ENCODE data around the gene TRIM43B.
"Not testable (repeated sequence)": the region's sequence is repeated elsewhere in the genome, so short reads cannot be mapped to it uniquely, and the experiment has no call there.

TRIM43B gene

GRCh38 chr2:95484654-95485053 lies at the start of gene TRIM43B:
TRIM43B (minus strand) TSS chr2:95484754; CDS start chr2:95482714, 2,040 bp downstream.
- not testable (repeated sequence) for DNase-seq (ENCODE audit: low spot score)

DNA sequence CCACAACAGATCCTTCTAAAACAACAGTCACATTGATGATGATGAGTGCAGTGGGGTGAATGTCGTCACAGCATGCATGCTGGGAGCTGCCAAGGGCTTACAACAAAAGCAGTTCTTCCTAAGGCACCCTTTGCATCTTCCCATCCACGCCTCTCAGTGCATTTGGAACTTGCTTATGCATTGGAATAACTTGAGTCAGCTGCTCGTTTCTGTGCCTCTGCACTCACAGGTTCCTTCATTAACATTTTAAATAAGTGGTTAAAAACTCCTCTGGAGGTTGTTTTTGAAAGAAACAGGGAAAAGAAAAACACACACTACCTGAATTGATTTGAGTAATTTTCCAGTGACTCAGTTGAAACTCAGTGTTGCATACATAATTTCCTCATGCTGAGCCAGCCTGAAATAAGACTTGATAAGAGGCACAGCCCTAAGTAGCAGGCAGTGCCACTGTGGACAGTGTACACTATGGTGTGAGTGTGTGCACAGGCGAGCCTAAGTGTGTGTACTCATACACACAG lies 46.8 kb upstream of the TRIM43B start:
- DNase-seq (ENCODE audit: low spot score): no peak

GRCh38 chr2:95530734-95531133 lies 46.2 kb upstream of the TRIM43B start:
- DNase-seq (ENCODE audit: low spot score): no peak

- DNase-seq (ENCODE audit: low spot score): peak; percentile 44
Measured at GRCh38 chr2:95526360-95527341, 42.1 kb upstream of the TRIM43B start.

DNA sequence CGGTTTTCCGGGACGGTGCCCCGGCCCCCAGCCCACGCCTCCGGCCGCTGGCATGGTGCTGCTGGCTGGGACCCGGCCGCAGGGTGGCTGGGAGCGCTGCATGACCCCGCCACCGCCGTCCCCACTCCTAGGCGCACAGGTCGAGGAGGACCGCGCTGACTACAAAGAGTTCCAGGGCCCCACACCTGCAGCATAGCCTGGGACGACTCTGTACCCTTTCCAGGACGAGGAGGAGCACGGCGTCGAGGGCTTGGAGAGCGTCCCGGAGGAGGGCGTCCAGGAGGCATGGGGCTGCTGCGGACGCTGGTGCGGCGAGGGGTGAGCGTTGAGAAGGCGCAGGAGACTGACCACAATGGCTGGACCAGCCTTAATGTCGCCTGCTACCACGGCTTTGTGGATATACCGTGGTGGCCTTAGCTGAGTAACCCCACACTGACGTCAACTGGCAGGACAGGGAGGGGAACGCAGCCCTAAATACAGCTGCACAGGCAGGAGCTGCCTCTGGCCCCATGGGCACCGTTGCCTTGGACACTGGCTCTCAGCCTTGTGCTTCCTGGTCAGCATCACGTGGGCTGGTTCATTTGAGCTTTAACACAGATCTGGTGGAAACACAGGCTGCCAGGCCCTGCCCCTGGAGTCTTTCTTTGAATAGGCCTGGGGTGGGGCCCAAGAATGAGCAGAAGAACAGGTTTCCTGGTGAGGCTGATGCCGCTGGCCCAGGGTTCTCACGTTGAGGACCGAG lies 40.9 kb upstream of the TRIM43B start:
- no peak for DNase-seq (ENCODE audit: low spot score)

GRCh38 chr2:95524195-95524594 lies 39.6 kb upstream of the TRIM43B start:
- DNase-seq (ENCODE audit: low spot score): no peak

GRCh38 chr2:95514718-95515117 lies 30.2 kb upstream of the TRIM43B start:
- no peak for DNase-seq (ENCODE audit: low spot score)

DNA sequence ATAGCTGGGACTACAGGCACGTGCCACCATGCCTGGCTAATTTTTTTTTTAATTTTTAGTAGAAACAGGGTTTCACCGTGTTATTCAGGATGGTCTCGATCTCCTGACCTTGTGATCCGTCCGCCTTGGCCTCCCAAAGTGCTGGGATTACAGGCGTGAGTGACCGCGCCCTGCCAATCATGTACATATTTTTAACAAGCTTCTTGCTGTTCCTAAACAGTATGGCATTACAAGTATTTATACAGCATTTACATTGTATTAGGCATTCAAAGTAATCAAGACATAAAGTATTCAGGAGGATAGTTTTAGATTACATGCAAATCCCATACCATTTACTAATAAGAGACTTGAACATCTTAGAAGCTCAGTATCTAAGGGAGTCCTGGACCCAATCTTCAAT lies 29.7 kb upstream of the TRIM43B start:
- DNase-seq (ENCODE audit: low spot score): not testable (repeated sequence)

DNA sequence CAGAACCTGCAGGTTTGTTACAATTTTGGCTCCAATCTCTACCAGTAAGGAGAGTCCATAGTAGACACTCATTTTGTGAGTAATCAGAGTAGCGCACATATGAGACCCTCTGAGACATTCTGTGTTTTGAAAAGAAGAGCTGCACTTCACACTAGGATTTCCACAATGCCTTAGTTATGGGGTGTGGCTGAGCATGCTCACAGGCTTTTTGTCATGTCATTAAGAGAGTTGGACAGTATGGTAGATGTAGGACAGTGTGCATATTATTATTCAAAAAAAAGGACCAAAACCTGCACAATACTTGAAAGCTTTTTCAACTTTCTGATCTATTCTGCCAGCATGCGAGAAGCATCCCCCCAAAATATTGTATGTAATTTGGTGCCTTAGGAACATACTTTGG lies 24.9 kb upstream of the TRIM43B start:
- no peak for DNase-seq (ENCODE audit: low spot score)

- no peak for DNase-seq (ENCODE audit: low spot score)
Measured at GRCh38 chr2:95505222-95505621, 20.7 kb upstream of the TRIM43B start.

DNA sequence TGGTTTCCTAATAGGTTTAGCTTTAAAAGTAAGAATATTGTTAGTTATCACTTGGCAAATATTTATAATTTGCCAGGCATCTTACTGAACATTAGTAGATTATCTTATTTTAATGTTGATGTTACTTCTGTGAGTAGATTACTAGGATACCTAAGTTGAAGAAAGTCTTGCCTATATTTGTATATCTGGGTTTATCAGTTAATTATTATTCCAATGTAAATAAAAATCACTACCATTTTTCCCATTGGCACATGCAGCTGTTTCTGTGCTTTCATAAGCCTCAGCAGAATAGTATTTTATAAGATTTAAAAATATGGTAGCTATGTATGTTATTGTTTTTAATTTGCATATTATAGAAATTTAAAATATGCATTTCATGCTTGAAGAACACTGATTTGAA lies 16.3 kb upstream of the TRIM43B start:
- DNase-seq (ENCODE audit: low spot score): no peak

DNA sequence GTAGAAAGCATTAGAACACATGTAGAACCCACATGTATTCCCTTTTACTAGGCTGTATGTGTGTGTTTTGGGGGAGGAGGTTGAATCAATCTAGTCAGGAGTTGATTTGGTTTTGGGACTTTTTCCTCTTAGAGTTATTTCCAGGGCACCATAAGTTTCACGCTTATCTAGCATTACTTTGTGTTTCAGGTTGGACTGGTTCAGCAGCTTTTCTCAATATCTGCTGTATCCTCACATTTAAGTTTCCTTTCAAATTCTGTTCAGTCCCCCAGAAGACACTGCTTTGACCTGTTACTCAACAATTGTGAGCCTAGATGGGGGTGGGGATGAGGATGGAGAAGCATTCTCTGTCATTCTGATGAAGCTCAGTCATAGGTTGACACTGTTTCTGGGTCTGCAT lies 7.5 kb upstream of the TRIM43B start:
- DNase-seq (ENCODE audit: low spot score): not testable (repeated sequence)

DNA sequence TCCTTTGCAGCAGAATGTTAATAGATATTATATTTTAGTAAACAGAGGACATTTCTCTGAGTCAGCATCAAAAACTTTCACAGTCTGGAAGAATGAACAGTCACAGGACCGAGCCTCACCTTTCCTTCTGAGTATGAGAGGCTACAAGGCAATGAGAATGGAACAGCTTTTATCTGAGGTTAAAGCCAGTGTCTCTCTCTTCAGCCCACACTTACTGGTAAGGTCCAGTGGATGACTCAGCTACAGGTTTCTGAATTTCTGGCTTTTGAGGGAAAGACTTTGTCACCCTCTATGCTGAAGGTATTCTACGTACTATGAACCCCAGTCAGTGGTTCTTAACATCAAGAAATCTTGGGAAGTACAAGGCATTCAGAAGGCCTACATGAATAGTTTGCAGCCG lies 9.5 kb downstream of the TRIM43B start:
- DNase-seq (ENCODE audit: low spot score): not testable (repeated sequence)

GRCh38 chr2:95467984-95468383 lies 16.6 kb downstream of the TRIM43B start:
- not testable (repeated sequence) for DNase-seq (ENCODE audit: low spot score)

DNA sequence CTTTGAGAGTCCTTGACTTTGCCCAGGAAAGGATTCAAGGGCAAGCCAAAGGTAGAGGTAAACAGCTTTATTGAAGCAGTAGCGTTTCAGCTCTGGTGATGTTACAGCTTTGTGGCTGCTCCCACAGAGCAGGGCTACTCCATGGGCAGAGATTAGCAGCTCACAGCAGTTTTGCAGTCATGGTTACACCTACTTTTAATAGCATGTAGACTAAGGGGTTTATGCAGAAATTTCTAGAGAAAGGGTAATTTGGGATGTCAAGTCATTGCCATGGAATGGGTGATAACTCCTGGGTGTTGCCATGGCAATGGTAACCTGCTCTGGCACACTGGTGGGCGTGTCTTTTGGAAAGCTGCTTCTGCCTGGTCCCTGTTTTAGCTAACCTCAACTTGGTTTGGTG lies 18.0 kb downstream of the TRIM43B start:
- DNase-seq (ENCODE audit: low spot score): not testable (repeated sequence)

- not testable (repeated sequence) for DNase-seq (ENCODE audit: low spot score)
Measured at GRCh38 chr2:95463292-95463691, 21.3 kb downstream of the TRIM43B start.

DNA sequence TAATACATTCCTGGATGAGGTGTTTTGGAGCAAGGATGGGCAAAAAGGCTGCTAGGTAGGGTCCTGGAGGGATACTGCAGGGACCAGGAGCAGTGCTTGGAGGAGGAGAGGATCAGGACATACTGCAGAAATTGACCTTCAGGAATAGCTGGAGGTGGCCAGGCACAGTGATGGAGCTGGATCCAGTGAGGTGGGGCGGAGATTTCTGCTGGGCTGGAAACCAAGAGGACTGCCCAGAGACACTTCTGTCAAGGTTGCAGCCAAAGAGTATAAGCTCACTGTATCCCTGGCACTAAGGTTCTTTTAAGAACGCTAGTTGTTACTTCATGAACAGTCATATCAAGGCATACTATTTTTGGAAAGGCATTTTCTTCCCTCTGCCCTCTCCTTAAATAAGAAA lies 39.2 kb downstream of the TRIM43B start:
- not testable (repeated sequence) for DNase-seq (ENCODE audit: low spot score)

DNA sequence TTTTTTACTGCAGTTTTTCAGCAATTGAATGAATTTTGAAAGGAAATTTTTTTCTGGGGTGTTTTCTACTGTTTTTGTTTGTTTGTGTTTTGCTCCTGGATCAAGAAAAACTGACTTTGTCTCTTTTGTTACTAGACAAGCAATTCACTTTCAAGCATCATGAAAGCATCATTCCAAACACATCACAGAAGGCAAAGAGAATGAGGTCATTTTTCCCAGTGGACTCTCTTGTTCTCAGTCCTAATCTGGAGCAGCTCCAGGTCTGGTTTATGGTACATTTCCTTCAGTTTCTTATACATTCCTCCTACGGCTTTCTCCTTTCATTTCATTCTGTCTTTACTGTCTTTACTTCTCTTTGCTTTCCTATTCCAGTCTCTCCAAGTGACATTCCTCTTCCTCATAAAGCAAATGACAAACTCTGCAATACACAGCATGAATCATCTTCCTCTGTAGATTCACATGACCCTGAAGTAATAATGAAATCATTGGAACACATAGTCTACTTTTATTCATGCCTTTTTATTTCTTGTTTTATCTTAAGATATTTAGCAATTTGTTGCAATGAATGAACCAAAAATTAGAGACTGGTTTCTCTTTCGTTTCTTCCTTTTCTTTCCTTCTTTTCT lies 42.0 kb downstream of the TRIM43B start:
- not testable (repeated sequence) for DNase-seq (ENCODE audit: low spot score)

GRCh38 chr2:95435872-95436209 lies 48.7 kb downstream of the TRIM43B start:
- DNase-seq (ENCODE audit: low spot score): not testable (repeated sequence)

DNA sequence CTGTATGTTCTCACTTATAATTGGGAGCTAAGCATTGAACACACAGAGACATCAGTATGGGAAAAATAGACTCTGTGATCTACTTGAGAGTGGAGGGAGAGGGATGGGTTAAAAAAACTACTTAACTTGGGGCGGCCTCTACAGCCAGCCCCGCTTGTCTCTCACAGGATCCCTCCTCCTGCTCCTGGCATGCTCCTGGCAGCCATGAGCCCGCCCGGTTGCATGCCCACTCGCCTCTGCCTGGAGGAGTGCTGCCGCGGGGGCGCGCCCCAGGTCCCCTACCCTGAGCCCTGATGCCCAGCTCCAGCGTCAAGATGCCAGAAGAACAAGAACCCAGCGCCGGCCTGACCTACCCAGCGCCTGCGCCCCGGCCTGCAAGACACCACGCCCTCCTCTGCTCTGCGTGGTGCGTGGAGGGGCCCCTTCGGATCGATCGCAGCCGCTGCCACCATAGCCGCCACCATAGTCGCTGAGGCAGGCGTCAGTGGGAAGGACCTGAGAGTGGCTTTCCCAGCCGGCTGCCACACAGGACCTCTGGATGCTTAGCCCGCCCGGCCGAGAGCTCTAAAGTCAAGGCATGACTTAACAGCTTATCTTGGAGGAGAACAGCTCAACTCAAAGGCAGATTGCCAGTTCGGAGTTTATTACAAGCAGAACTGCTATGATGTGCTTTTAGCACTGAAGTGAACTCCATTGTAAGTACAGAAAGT lies 49.2 kb downstream of the TRIM43B start:
- DNase-seq (ENCODE audit: low spot score): not testable (repeated sequence)

GRCh38 chr2:95434507-95435076 lies 50.0 kb downstream of the TRIM43B start:
- DNase-seq (ENCODE audit: low spot score): not testable (repeated sequence)
